HEK293 (cell line): ENCODE measurements around the gene FLYWCH1.

Experiments
- CTCF ChIA-PET: fragments of 350-600 bp; formaldehyde crosslinking; extraction: SDS; loops from one replicate; lab custom pipeline; 2021; ENCODE audit warnings: antibody characterized with exemption; lab: Yijun Ruan, JAX
- POLR2A ChIA-PET: fragments of 300-600 bp; formaldehyde crosslinking; extraction: SDS; loops from one replicate; lab custom pipeline; 2020; ENCODE audit warnings: antibody characterized with exemption, inconsistent platforms; lab: Yijun Ruan, JAX
- H3K27ac ChIP-seq: fragments of 200-500 bp; sonication (Bioruptor generic); 2 replicates; pipeline ENCODE4 v1.5.1; 2014; ENCODE audit warnings: low read depth, low read length, control low read depth, inconsistent platforms; ENCODE audit errors: extremely low read depth
- H3K36me3 ChIP-seq, 2 experiments: fragments of 200-500 bp in 1 of 2; sonication (Bioruptor generic) in 1 of 2; 1 replicate in 1 of 2; 2 replicates in 1 of 2; pipeline ENCODE4 v1.5.1; 2014 to 2017; ENCODE audit warnings: inconsistent platforms in 2 of 2, low read length in 2 of 2; ENCODE audit not compliant: control insufficient read depth in 2 of 2, insufficient read depth in 1 of 2
- H3K4me1 ChIP-seq: fragments of 200-500 bp; sonication (Bioruptor generic); 2 replicates; pipeline ENCODE4 v1.5.1; 2014; ENCODE audit warnings: mild to moderate bottlenecking, low read length, inconsistent platforms; ENCODE audit not compliant: control insufficient read depth, insufficient read depth
- H3K4me3 ChIP-seq: 2 replicates; pipeline ENCODE4 v1.5.1; 2011; ENCODE audit warnings: low read depth, mild to moderate bottlenecking, control low read depth, low read length, moderate library complexity
- H3K9me3 ChIP-seq: fragments of 200-500 bp; sonication (Bioruptor generic); 2 replicates; pipeline ENCODE4 v1.5.1; 2014; ENCODE audit warnings: low read depth, low read length, inconsistent platforms; ENCODE audit not compliant: control insufficient read depth, insufficient read depth
- BCL11A ChIP-seq: fragments of 450-650 bp; formaldehyde crosslinking; IDR thresholded peaks from 2 replicates; pipeline ENCODE4 v1.5.1; 2016; ENCODE audit warnings: low read depth, missing biosample characterization, missing genetic modification characterization
- EGR2 ChIP-seq: fragments of 450-650 bp; formaldehyde crosslinking; IDR thresholded peaks from 2 replicates; pipeline ENCODE4 v1.5.1; 2016; ENCODE audit warnings: low read depth, missing biosample characterization, missing genetic modification characterization
- GLI2 ChIP-seq: fragments of 450-650 bp; formaldehyde crosslinking; IDR thresholded peaks from 2 replicates; pipeline ENCODE4; 2017; ENCODE audit warnings: missing biosample characterization, missing genetic modification characterization, low read depth, borderline replicate concordance
- GLI4 ChIP-seq: fragments of 450-650 bp; formaldehyde crosslinking; IDR thresholded peaks from 2 replicates; pipeline ENCODE4 v1.5.1; 2016; ENCODE audit warnings: missing biosample characterization, missing genetic modification characterization
- KLF10 ChIP-seq: fragments of 450-650 bp; IDR thresholded peaks from 2 replicates; pipeline ENCODE4 v1.5.1; 2018; ENCODE audit warnings: missing biosample characterization, mild to moderate bottlenecking, missing genetic modification characterization
- KLF9 ChIP-seq: fragments of 450-650 bp; formaldehyde crosslinking; IDR thresholded peaks from 2 replicates; pipeline ENCODE4 v1.5.1; 2016; ENCODE audit warnings: missing biosample characterization, missing genetic modification characterization, low read depth
- SETDB1 ChIP-seq: IDR thresholded peaks from one replicate; pipeline ENCODE4 v1.6.1; 2017; ENCODE audit warnings: mild to moderate bottlenecking, low read length, moderate library complexity, mixed read lengths; ENCODE audit not compliant: insufficient read length
- YY2 ChIP-seq: fragments of 450-650 bp; formaldehyde crosslinking; IDR thresholded peaks from 2 replicates; pipeline ENCODE4 v1.5.1; 2016; ENCODE audit warnings: missing biosample characterization, missing genetic modification characterization
- ZEB2 ChIP-seq: fragments of 450-650 bp; formaldehyde crosslinking; IDR thresholded peaks from 2 replicates; pipeline ENCODE4 v1.5.1; 2016; ENCODE audit warnings: missing biosample characterization, missing genetic modification characterization
- ZIC2 ChIP-seq: fragments of 450-650 bp; formaldehyde crosslinking; IDR thresholded peaks from 2 replicates; pipeline ENCODE4 v1.5.1; 2016; ENCODE audit warnings: missing biosample characterization, missing genetic modification characterization
- ZNF174 ChIP-seq: fragments of 450-650 bp; formaldehyde crosslinking; IDR thresholded peaks from 2 replicates; pipeline ENCODE4 v1.5.0; 2017; ENCODE audit warnings: missing biosample characterization, mild to moderate bottlenecking, missing genetic modification characterization
- ZNF274 ChIP-seq, 2 experiments: fragments of 200-500 bp in 1 of 2; fragments of 450-650 bp in 1 of 2; sonication (Bioruptor generic) in 1 of 2; formaldehyde crosslinking in 1 of 2; IDR thresholded peaks; 2 replicates each; pipeline versions ENCODE4 v1.5.1 to v1.6.1; 2014 to 2016; ENCODE audit warnings: borderline replicate concordance in 1 of 2, inconsistent platforms in 1 of 2, low read length in 1 of 2, missing biosample characterization in 1 of 2, missing genetic modification characterization in 1 of 2
- ZNF37A ChIP-seq: fragments of 450-650 bp; IDR thresholded peaks from 2 replicates; pipeline ENCODE4 v1.5.1; 2018; ENCODE audit warnings: missing biosample characterization, missing genetic modification characterization
- ZNF404 ChIP-seq: fragments of 450-650 bp; formaldehyde crosslinking; IDR thresholded peaks from 2 replicates; pipeline ENCODE4 v1.5.1; 2017; ENCODE audit warnings: missing biosample characterization, missing genetic modification characterization
- ZNF549 ChIP-seq: fragments of 450-650 bp; IDR thresholded peaks from 2 replicates; pipeline ENCODE4 v1.5.1; 2018; ENCODE audit warnings: missing biosample characterization, missing genetic modification characterization, mild to moderate bottlenecking, inconsistent platforms, moderate library complexity
- ZNF596 ChIP-seq: fragments of 450-650 bp; IDR thresholded peaks from 2 replicates; pipeline ENCODE4 v1.5.0; 2018; ENCODE audit warnings: missing biosample characterization, mild to moderate bottlenecking, missing genetic modification characterization, moderate library complexity
- ZNF600 ChIP-seq: fragments of 450-650 bp; formaldehyde crosslinking; IDR thresholded peaks from 2 replicates; pipeline ENCODE4 v1.5.1; 2016; ENCODE audit warnings: missing biosample characterization, missing genetic modification characterization
- ZNF658 ChIP-seq: fragments of 450-650 bp; formaldehyde crosslinking; IDR thresholded peaks from 2 replicates; pipeline ENCODE4; 2016; ENCODE audit warnings: missing biosample characterization, missing genetic modification characterization
- ZNF76 ChIP-seq: fragments of 450-650 bp; formaldehyde crosslinking; IDR thresholded peaks from 2 replicates; pipeline ENCODE4; 2016; ENCODE audit warnings: low read depth, missing biosample characterization, missing genetic modification characterization, borderline replicate concordance
- ZNF785 ChIP-seq: fragments of 450-650 bp; formaldehyde crosslinking; IDR thresholded peaks from 2 replicates; pipeline ENCODE4 v1.5.1; 2016; ENCODE audit warnings: missing biosample characterization, missing genetic modification characterization
- ZSCAN30 ChIP-seq: fragments of 450-650 bp; IDR thresholded peaks from 2 replicates; pipeline ENCODE4 v1.5.1; 2018; ENCODE audit warnings: missing biosample characterization, mild to moderate bottlenecking, missing genetic modification characterization, moderate library complexity
- ZXDB ChIP-seq: fragments of 450-650 bp; formaldehyde crosslinking; IDR thresholded peaks from 2 replicates; pipeline ENCODE4 v1.5.1; 2016; ENCODE audit warnings: missing biosample characterization, missing genetic modification characterization
- TF ChIP-seq, protein P1 (sequence below): fragments of 450-650 bp; formaldehyde crosslinking; IDR thresholded peaks from 2 replicates; pipeline ENCODE4 v1.5.1; 2017; ENCODE audit warnings: missing biosample characterization, missing genetic modification characterization
- TF ChIP-seq, protein P2 (sequence below): fragments of 450-650 bp; formaldehyde crosslinking; IDR thresholded peaks from 2 replicates; pipeline ENCODE4 v1.5.1; 2016; ENCODE audit warnings: missing biosample characterization, missing genetic modification characterization
- TF ChIP-seq, protein P3 (sequence below): fragments of 450-650 bp; formaldehyde crosslinking; IDR thresholded peaks from 2 replicates; pipeline ENCODE4 v1.5.1; 2016; ENCODE audit warnings: missing biosample characterization, missing genetic modification characterization, borderline replicate concordance
- TF ChIP-seq, protein P4 (sequence below): fragments of 450-650 bp; formaldehyde crosslinking; IDR thresholded peaks from 2 replicates; pipeline ENCODE4 v1.5.1; 2017; ENCODE audit warnings: missing biosample characterization, mild to moderate bottlenecking, missing genetic modification characterization, moderate library complexity
- TF ChIP-seq, protein P5 (sequence below): sonication (generic); formaldehyde crosslinking; IDR thresholded peaks from 2 replicates; pipeline ENCODE4 v1.8.1; 2022; ENCODE audit warnings: mild to moderate bottlenecking, moderate library complexity, missing genetic modification reagents
- TF ChIP-seq, protein P6 (sequence below): fragments of 450-650 bp; formaldehyde crosslinking; IDR thresholded peaks from 2 replicates; pipeline ENCODE4 v1.5.1; 2016; ENCODE audit warnings: missing biosample characterization, missing genetic modification characterization

Gene FLYWCH1

GRCh38 chr16:2968738-2969544 lies 57.2 kb downstream of the FLYWCH1 start, which contains the start of gene PAQR4:
Gene PAQR4, plus strand, starts transcription at chr16:2969348. Its CDS starts 327 bp downstream, at chr16:2969675.
- peaks cover 12% of the 10 kb centered on the region for H3K4me1 ChIP-seq
- ChIA-PET POLR2A (interaction anchor here (1.2 to 2.4 kb wide), 6 partner anchors 9 to 59 kb away, joined by 3 to 19 read pairs (median 6); partner anchors contain the start of genes PKMYT1 and TNFRSF12A), CTCF (interaction anchor here (0.6 to 2.0 kb wide), 8 partner anchors 8 to 63 kb away, joined by 3 to 12 read pairs (median 5); partner anchors contain the start of gene PKMYT1)
- H3K4me3 ChIP-seq, result peak within 1 kb of the TSS; percentile 74
- H3K9me3 ChIP-seq, result no peaks in the 10 kb centered on the region
- peak within 1 kb of the TSS; percentile 80 for H3K27ac ChIP-seq
- H3K36me3 ChIP-seq, result peaks cover 0 to 31% of the 10 kb centered on the region in 2 experiments; a peak in 1 of 3 replicates
- TF ChIP-seq, protein P1, sequence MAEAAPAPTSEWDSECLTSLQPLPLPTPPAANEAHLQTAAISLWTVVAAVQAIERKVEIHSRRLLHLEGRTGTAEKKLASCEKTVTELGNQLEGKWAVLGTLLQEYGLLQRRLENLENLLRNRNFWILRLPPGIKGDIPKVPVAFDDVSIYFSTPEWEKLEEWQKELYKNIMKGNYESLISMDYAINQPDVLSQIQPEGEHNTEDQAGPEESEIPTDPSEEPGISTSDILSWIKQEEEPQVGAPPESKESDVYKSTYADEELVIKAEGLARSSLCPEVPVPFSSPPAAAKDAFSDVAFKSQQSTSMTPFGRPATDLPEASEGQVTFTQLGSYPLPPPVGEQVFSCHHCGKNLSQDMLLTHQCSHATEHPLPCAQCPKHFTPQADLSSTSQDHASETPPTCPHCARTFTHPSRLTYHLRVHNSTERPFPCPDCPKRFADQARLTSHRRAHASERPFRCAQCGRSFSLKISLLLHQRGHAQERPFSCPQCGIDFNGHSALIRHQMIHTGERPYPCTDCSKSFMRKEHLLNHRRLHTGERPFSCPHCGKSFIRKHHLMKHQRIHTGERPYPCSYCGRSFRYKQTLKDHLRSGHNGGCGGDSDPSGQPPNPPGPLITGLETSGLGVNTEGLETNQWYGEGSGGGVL, result no peak
- TF ChIP-seq, protein P2, sequence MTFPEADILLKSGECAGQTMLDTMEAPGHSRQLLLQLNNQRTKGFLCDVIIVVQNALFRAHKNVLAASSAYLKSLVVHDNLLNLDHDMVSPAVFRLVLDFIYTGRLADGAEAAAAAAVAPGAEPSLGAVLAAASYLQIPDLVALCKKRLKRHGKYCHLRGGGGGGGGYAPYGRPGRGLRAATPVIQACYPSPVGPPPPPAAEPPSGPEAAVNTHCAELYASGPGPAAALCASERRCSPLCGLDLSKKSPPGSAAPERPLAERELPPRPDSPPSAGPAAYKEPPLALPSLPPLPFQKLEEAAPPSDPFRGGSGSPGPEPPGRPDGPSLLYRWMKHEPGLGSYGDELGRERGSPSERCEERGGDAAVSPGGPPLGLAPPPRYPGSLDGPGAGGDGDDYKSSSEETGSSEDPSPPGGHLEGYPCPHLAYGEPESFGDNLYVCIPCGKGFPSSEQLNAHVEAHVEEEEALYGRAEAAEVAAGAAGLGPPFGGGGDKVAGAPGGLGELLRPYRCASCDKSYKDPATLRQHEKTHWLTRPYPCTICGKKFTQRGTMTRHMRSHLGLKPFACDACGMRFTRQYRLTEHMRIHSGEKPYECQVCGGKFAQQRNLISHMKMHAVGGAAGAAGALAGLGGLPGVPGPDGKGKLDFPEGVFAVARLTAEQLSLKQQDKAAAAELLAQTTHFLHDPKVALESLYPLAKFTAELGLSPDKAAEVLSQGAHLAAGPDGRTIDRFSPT, result peak; percentile 100
- TF ChIP-seq ZNF785 (tag by site-specific recombination), result no peak
- TF ChIP-seq, protein P3, sequence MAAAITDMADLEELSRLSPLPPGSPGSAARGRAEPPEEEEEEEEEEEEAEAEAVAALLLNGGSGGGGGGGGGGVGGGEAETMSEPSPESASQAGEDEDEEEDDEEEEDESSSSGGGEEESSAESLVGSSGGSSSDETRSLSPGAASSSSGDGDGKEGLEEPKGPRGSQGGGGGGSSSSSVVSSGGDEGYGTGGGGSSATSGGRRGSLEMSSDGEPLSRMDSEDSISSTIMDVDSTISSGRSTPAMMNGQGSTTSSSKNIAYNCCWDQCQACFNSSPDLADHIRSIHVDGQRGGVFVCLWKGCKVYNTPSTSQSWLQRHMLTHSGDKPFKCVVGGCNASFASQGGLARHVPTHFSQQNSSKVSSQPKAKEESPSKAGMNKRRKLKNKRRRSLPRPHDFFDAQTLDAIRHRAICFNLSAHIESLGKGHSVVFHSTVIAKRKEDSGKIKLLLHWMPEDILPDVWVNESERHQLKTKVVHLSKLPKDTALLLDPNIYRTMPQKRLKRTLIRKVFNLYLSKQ (tag by site-specific recombination), result no peak
- TF ChIP-seq BCL11A (tag by site-specific recombination), result 0 out of 2 replicates have a peak, but pooled peaks have one; percentile 12
- peak; percentile 99 for TF ChIP-seq ZNF600
- 0 out of 2 replicates have a peak, but pooled peaks have one; percentile 28 for TF ChIP-seq ZNF76
- no peak for TF ChIP-seq GLI2
- no peak; the same call in 1 of the 2 replicates for TF ChIP-seq GLI4 (tag by site-specific recombination)
- TF ChIP-seq ZNF37A (tag by site-specific recombination), result peak; percentile 19; the same call in 1 of the 2 replicates
- no peak for TF ChIP-seq ZNF549
- TF ChIP-seq KLF9 (tag by site-specific recombination), result peak; percentile 74
- no peak for TF ChIP-seq ZSCAN30 (tag by site-specific recombination)
- TF ChIP-seq, protein P4, sequence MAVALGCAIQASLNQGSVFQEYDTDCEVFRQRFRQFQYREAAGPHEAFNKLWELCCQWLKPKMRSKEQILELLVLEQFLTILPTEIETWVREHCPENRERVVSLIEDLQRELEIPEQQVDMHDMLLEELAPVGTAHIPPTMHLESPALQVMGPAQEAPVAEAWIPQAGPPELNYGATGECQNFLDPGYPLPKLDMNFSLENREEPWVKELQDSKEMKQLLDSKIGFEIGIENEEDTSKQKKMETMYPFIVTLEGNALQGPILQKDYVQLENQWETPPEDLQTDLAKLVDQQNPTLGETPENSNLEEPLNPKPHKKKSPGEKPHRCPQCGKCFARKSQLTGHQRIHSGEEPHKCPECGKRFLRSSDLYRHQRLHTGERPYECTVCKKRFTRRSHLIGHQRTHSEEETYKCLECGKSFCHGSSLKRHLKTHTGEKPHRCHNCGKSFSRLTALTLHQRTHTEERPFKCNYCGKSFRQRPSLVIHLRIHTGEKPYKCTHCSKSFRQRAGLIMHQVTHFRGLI (tag by site-specific recombination), result 0 out of 2 replicates have a peak, but pooled peaks have one; percentile 58
- TF ChIP-seq ZNF404 (tag by site-specific recombination), result no peak
- TF ChIP-seq ZNF274 (IDR thresholded peaks at IDR 0.05; ENCODE audit: low read length), result no peak
- TF ChIP-seq ZNF274 (tag by site-specific recombination; IDR thresholded peaks at IDR 0.05; ENCODE audit: borderline replicate concordance), result no peak
- TF ChIP-seq ZNF596 (tag by site-specific recombination), result no peak
- peak; percentile 77 for TF ChIP-seq KLF10 (tag by site-specific recombination)
- peak; percentile 77; the same call in 1 of the 2 replicates for TF ChIP-seq ZXDB
- TF ChIP-seq ZEB2 (tag by site-specific recombination), result peak; percentile 93
- TF ChIP-seq ZNF174 (tag by site-specific recombination), result no peak
- TF ChIP-seq SETDB1, result no peak
- TF ChIP-seq, protein P5, sequence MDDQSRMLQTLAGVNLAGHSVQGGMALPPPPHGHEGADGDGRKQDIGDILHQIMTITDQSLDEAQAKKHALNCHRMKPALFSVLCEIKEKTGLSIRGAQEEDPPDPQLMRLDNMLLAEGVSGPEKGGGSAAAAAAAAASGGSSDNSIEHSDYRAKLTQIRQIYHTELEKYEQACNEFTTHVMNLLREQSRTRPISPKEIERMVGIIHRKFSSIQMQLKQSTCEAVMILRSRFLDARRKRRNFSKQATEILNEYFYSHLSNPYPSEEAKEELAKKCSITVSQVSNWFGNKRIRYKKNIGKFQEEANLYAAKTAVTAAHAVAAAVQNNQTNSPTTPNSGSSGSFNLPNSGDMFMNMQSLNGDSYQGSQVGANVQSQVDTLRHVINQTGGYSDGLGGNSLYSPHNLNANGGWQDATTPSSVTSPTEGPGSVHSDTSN (CRISPR knock-in tag), result peak; percentile 97
- TF ChIP-seq EGR2 (tag by site-specific recombination), result peak; percentile 81
- TF ChIP-seq, protein P6, sequence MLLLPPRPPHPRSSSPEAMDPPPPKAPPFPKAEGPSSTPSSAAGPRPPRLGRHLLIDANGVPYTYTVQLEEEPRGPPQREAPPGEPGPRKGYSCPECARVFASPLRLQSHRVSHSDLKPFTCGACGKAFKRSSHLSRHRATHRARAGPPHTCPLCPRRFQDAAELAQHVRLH (tag by site-specific recombination), result peak; percentile 79; the same call in 1 of the 2 replicates
- TF ChIP-seq YY2 (tag by site-specific recombination), result no peak
- TF ChIP-seq ZNF658 (tag by site-specific recombination), result no peak
- no peak for TF ChIP-seq ZIC2 (tag by site-specific recombination)
